Measurements from ENCODE around the gene CPED1. TPM values are rescaled to one million over a fixed set of nuclear protein-coding genes. Genes with fewer than 3 reads are reported as not detected.
"Not testable (repeated sequence)": the region's sequence is repeated elsewhere in the genome, so short reads cannot be mapped to it uniquely, and the experiment has no call there.

CPED1 gene
- polyA plus RNA-seq, 4 donors, result 32.0 to 44.4 (median 38.7) TPM

DNA sequence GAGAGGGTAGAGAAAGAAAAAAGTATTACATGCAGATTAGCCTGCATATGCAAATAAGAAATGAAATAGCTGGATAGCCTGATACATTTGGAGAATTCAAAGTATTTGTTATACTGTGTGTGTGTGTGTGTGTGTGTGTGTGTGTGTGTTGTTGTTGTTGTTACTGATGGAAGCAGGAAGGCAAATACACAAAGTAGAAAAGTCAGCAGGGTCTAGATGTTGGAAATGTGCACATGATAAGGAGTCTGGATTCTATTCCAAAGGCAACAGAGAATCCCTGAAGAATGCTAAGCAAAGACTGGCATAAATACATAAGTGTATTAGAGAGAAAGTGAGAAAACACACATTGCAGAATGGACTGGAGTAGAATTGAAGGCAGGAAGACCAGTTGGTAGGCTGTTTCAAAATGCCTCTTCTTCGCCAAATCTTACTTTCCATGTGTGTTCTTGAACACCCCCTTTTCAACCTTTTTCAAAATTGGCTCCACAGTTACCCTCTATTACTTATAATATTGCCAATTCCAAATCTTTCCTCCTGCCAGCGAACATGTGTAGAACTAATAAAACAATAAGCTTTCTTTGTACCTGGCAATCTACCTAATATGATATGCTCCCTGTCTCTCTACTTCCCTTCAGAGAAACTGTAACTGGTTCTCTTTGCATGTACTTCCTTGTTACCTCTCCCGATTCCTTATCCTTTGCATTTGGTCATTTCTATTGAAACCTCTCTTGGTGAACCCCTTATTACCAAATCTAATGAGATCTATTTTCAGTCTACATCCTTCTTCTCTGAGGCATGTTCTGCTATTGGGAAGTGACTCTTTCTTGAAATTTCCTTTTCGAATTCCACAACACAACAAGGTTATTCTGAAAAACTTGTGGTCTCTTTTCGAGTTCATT is 6.2 kb downstream of the CPED1 start:
- DNase-seq (ENCODE audit: low read depth in 4 of 4, low spot score in 2 of 4), result no peak

- no peak for DNase-seq (ENCODE audit: low read depth in 4 of 4, low spot score in 2 of 4)
Measured at GRCh38 chr7:120995654-120996053, 7.1 kb downstream of the CPED1 start.

- DNase-seq (ENCODE audit: low read depth in 4 of 4, low spot score in 2 of 4), result peak in 2 of 4 donors; percentile 61 to 76
Measured at GRCh38 chr7:120996333-120996987, 7.9 kb downstream of the CPED1 start.

DNA sequence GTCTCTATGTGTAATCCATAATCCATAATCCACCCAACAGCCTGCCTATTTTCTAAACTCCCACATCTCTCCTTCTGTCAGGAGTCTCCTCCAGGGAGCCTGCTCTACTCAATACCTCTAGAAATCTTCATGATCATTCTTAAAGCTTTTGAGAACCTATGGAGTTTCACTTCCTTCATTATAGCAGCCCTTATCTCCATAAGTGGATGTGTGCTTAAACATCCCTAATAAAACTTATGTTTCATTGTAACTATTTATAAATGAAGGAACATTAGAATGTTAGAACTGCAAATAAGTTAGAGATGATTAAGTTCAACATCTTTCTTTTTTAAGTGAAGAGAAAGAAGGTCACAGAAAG is 8.5 kb downstream of the CPED1 start:
- no peak for DNase-seq (ENCODE audit: low read depth in 4 of 4, low spot score in 2 of 4)

DNA sequence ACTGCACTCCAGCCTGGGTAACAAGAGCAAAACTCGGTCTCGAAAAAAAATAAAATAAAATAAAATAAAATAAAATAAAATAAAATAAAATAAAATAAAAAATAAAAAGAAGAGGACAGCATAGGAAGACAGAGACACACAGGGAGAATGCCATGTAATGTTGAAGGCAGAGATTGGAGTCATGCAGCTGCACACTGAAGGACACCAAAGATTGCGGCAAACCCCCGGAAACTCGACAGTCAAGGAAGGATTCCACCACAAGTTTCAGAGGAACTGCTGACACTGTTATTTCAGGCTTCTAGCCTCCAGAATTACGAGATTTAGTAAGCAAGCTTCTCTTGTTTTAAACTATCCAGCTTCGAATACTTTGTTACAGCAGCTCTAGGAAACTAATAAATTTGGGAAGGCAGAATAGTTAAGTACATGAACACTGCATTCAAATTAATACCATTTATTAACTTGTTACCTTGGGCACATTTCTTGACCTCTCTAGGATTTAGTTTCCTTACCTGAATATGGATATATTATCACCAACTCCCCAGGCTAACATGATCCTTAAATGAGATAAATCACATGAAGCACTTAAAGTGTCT is 9.5 kb downstream of the CPED1 start:
- DNase-seq (ENCODE audit: low read depth in 4 of 4, low spot score in 2 of 4), result no peak

DNA sequence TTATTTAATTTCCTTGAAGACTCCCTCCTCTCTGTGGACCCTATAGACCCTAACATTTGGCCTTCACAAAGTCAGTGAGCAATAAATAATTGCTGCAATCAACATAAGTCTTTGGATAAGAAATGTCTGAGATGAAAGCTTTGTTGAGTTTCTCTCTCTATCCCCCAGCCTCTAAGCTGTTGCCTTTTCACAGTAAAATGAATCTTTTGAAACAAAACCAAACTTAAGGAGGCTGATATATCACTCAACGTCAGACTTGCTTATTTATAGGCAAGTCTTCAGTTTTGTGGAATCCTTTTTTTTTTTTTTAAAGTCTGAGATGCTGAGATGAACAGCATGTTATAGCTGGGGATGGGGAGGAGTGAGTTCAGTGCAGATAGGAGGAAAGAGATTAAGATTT is 10.0 kb downstream of the CPED1 start:
- no peak for DNase-seq (ENCODE audit: low read depth in 4 of 4, low spot score in 2 of 4)

DNA sequence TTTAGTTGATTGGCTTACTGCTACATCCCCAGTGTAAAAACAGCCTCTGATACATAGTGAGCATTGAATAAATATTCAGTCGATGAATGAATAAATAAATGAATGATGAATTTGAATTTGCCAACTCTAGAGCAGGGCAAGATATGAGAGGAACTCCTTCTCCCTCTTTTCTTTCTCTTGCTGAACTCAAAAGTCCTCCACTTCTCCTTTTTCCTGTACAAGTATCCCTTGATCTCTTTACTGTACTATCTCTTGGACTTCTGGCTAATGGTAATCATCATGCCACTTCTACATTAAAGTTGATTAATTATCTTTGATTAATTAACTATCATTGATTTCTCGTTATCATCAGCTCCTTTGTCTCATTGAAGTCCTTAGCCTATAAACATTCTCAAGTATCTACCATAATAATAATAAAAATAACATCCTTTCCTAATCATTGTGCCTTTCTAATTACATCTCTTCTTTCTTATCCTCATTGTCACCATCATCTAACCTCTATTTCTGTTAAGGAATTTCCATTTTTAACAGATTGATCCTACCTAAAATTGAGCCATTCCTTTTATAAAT is 10.6 kb downstream of the CPED1 start:
- DNase-seq (ENCODE audit: low read depth in 4 of 4, low spot score in 2 of 4), result no peak

GRCh38 chr7:121000081-121000983 is 11.8 kb downstream of the CPED1 start:
- no peak for DNase-seq (ENCODE audit: low read depth in 4 of 4, low spot score in 2 of 4)

GRCh38 chr7:121001234-121001906 is 12.9 kb downstream of the CPED1 start:
- DNase-seq (ENCODE audit: low read depth in 4 of 4, low spot score in 2 of 4), result no peak

GRCh38 chr7:121002048-121002756 is 13.7 kb downstream of the CPED1 start:
- no peak for DNase-seq (ENCODE audit: low read depth in 4 of 4, low spot score in 2 of 4)

DNA sequence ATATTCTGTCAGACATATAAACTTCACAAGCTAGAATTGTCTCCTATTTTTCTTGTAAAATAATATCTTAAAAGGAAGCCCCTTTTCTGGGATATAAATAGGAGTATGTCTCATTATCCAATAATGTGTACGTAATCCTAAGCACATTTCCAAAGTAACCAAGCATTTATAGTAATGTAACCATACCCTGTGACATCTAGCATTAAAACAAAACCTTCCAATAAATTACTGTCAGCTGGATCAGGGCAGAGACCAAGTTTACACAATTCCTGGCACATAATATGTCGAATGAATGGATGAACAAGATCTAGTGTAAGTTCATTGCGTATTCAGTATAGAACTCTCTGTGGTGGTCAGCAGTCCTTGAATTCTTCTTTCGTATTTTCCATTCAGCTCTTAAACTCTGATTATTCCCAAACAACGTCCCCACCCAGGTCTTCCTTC is 14.3 kb downstream of the CPED1 start:
- DNase-seq (ENCODE audit: low read depth in 4 of 4, low spot score in 2 of 4), result no peak

DNA sequence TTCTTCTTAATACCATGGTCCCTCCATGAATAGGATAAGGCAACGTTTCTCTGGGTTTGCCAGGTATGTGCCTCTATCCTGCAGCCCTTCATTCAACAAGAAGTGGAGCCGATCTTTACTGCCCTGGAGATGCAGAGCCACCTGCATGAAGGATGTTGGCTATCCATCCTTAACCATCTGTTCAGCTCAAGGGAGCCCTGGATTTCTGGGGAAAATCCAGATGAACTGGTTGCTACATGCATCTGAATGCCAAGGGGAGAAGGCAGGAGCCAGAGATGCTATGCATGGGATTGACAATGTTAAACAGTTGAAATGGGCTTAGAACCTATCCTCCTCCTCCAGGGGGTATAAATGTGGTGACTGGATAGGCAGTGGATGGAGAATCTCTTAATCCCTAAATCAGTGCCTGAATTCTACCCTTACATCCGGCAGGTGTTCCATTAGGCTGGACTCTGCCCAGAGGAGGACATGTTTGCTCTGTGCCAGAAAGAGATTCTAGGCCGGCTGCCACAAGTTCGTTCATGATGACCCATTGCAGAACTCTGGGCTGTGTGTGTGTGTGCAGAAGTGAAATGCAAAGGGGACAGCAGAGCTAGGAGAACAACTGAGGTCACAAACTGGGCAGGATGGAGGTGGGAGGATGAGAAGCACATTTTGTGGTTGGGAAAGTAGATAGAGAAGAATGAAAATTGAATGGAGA is 15.6 kb downstream of the CPED1 start:
- no peak for DNase-seq (ENCODE audit: low read depth in 4 of 4, low spot score in 2 of 4)

DNA sequence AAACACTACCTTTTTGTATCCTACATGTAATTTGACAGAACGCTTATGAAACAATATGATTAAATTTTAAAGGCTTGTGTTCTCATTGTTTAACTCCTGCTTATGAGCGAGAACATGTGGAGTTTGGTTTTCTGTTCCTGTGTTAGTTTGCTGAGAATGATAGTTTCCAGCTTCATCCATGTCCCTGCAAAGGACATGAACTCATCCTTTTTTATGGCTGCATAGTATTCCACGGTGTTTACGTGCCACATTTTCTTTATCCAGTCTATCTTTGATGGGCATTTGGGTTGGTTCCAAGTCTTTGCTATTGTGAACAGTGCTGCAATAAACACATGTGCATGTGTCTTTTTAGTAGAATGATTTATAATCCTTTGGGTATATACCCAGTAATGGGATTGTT is 16.5 kb downstream of the CPED1 start:
- not testable (repeated sequence) for DNase-seq (ENCODE audit: low read depth in 4 of 4, low spot score in 2 of 4)

GRCh38 chr7:121005996-121006584 is 17.6 kb downstream of the CPED1 start:
- no peak for DNase-seq (ENCODE audit: low read depth in 4 of 4, low spot score in 2 of 4)

DNA sequence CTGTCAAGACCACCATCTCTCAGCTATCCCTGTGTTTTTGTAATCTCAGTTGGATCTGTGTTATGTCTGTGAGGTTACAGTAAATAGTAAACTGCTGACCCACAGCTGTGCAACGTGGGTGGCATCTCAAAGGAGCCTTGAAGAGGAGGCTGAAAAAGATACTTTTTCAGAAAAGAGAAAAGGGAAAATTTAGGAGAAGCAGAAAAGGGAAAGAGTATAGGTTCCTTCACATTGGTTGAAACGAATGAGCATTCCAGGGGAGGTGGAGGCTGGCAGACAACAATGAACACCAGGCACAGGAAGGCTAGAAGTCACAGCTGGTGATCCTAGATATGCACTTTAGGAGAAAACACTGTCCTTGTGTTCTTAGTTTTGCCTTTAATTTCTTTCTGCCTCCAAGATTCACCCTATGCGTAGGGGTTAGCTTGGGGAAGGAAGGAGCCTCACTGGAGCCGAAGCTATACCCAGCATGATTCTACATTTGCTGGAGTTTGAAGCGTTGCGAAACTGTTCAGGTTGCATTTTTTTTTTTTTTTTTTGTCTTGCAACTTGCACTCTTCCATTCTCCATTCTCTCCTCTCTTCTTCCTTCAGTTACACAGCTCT is 18.3 kb downstream of the CPED1 start:
- no peak for DNase-seq (ENCODE audit: low read depth in 4 of 4, low spot score in 2 of 4)

DNA sequence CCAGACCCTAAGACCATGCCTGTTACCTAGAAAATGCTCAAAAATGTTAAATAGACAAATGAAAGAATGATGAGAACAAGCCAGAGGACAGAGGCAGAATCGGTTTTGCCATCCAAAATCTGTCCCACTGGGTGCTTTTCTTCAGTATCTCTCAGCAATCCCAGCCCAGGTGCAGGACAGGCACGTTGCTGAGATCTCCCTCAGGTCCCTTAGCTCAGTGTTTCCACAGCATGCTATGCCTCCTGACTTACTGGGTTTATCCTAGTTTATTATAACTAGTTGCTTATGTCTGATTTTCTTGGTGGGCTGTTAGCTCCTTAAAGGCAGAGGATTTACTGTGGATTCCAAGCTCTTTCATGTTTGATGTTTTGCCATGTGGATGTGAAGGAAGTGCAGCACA is 20.3 kb downstream of the CPED1 start:
- DNase-seq (ENCODE audit: low read depth in 4 of 4, low spot score in 2 of 4), result no peak

- no peak for DNase-seq (ENCODE audit: low read depth in 4 of 4, low spot score in 2 of 4)
Measured at GRCh38 chr7:121011401-121011800, 22.9 kb downstream of the CPED1 start.

All from left renal cortex interstitium (tissue), 4 donors.